ENCODE results near the gene LILRB5. TPM values are rescaled to one million over a fixed set of nuclear protein-coding genes. Genes with fewer than 3 reads are reported as not detected.
A peak's percentile ranks its signal among the peaks of the same experiment; 100 is the strongest.

Gene LILRB5
- total and polyA plus RNA-seq, 2 of the 8 experiments (the other 6 are each of a cell fraction or from before 2014, with no cell fraction given): 0.05 TPM; not detected in 1

DNA sequence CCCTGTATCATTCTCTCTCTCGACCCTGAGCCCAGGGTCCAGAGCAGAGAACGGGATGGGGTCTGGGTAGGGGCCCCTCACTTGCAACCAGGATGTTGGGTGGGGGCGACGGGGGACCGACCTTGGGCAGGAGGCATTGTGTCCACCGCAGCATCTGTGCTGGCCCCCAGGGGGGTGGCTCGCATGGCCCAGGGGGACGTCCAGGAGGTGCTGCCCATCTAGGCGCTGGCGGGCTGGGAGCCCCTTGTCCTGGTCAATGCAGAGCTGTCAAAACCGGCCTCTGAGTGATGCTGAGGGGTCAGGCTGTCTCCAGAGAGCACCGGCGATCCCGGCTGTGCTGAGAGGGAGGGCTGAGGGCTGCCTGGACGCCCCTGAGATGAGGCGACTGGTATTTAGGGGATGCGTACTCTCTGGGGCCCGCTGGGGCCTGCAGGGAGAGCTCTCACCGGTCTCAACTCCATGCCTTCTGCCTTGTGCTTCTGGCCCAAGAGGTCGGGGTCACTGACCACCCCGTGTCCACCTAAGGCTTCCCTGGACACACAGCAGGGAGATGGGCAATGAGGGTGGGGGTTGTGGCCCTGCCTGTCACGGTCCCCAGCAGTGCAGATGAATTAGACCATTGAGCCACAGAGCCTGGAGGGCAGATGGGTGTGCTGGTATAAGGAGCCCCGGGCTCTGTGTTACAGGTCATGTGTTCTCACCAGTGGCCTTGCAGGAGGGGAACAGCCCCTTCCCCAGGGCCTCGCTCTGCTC lies 47.8 kb downstream of the LILRB5 start (continued):
- no peak for TF ChIP-seq RNF2 (IDR thresholded peaks at IDR 0.05; ENCODE audit: borderline replicate concordance, low read depth, low read length, missing control alignments, poor library complexity, severe bottlenecking)
- no peak for TF ChIP-seq TCF12 (IDR thresholded peaks at IDR 0.05; ENCODE audit: low read depth, low read length)
- no peak for TF ChIP-seq GABPA (IDR thresholded peaks at IDR 0.05; ENCODE audit: borderline replicate concordance, insufficient read depth, low read length)
- no peak for TF ChIP-seq PHF8 (conservative IDR thresholded peaks at IDR 0.05; ENCODE audit: low read depth, low read length)
- peak in 1 of 2 experiments; percentile 61; a peak in 2 of 3 replicates for TF ChIP-seq POLR2A (IDR thresholded peaks at IDR 0.05; ENCODE audit: control extremely low read depth in 1 of 2, low read depth in 2 of 2, low read length in 2 of 2)
- no peak for TF ChIP-seq KDM1A (IDR thresholded peaks at IDR 0.05; ENCODE audit: borderline replicate concordance, low read length)
- TF ChIP-seq KDM5A (IDR thresholded peaks at IDR 0.05; ENCODE audit: low read length): no peak
- TF ChIP-seq POLR2AphosphoS5 (IDR thresholded peaks at IDR 0.05; ENCODE audit: low read depth, low read length): peak; percentile 16
- no peak for TF ChIP-seq JUN (IDR thresholded peaks at IDR 0.05; ENCODE audit: low read depth, low read length)
- TF ChIP-seq SRF (IDR thresholded peaks at IDR 0.05; ENCODE audit: low read depth, low read length): no peak
- TF ChIP-seq, protein P1, sequence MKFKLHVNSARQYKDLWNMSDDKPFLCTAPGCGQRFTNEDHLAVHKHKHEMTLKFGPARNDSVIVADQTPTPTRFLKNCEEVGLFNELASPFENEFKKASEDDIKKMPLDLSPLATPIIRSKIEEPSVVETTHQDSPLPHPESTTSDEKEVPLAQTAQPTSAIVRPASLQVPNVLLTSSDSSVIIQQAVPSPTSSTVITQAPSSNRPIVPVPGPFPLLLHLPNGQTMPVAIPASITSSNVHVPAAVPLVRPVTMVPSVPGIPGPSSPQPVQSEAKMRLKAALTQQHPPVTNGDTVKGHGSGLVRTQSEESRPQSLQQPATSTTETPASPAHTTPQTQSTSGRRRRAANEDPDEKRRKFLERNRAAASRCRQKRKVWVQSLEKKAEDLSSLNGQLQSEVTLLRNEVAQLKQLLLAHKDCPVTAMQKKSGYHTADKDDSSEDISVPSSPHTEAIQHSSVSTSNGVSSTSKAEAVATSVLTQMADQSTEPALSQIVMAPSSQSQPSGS (IDR thresholded peaks at IDR 0.05; ENCODE audit: low read length): no peak
- no peak for TF ChIP-seq CHD1 (IDR thresholded peaks at IDR 0.05; ENCODE audit: low read depth, low read length)
- no peak for TF ChIP-seq BRCA1 (IDR thresholded peaks at IDR 0.05; ENCODE audit: low read depth, low read length)
- TF ChIP-seq CTBP2 (IDR thresholded peaks at IDR 0.05; ENCODE audit: borderline replicate concordance, insufficient read depth, insufficient read length, low read length): no peak
- TF ChIP-seq TAF1 (IDR thresholded peaks at IDR 0.05; ENCODE audit: low read depth, low read length): no peak
- no peak for TF ChIP-seq NRF1 (IDR thresholded peaks at IDR 0.05; ENCODE audit: low read depth, low read length)
- TF ChIP-seq, protein P2, sequence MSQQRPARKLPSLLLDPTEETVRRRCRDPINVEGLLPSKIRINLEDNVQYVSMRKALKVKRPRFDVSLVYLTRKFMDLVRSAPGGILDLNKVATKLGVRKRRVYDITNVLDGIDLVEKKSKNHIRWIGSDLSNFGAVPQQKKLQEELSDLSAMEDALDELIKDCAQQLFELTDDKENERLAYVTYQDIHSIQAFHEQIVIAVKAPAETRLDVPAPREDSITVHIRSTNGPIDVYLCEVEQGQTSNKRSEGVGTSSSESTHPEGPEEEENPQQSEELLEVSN (IDR thresholded peaks at IDR 0.05): no peak
- TF ChIP-seq SIRT6 (IDR thresholded peaks at IDR 0.05; ENCODE audit: low read length): peak; percentile 16
- no peak for TF ChIP-seq KDM4A (IDR thresholded peaks at IDR 0.05; ENCODE audit: low read depth, low read length, severe bottlenecking)
- TF ChIP-seq HDAC6 (IDR thresholded peaks at IDR 0.05; ENCODE audit: low read depth, low read length): no peak
- 0 out of 4 replicates have a peak, but pooled peaks of 1 of the 2 experiments have one; percentile 41 for TF ChIP-seq SIN3A (conservative IDR thresholded peaks at IDR 0.05 in 1 of 2, IDR thresholded peaks at IDR 0.05 in 1 of 2; ENCODE audit: low read depth in 1 of 2, low read length in 2 of 2)
- no peak for TF ChIP-seq CBX8 (IDR thresholded peaks at IDR 0.05; ENCODE audit: borderline replicate concordance, low read depth, low read length)

Measured in H1 (cell line).